ENCODE data around the gene RFC2.
"Not testable (repeated sequence)": the region's sequence is repeated elsewhere in the genome, so short reads cannot be mapped to it uniquely, and the experiment has no call there.

Gene RFC2

GRCh38 chr7:74282748-74283459, 28.7 kb upstream of the RFC2 start:
- DNase-seq (ENCODE audit: low read depth) = no peak

- DNase-seq (ENCODE audit: low read depth) = no peak
Observed at GRCh38 chr7:74280985-74281384, 26.8 kb upstream of the RFC2 start.

- DNase-seq (ENCODE audit: low read depth) = no peak
Observed at GRCh38 chr7:74277636-74278035, 23.4 kb upstream of the RFC2 start.

- DNase-seq (ENCODE audit: low read depth) = no peak
Observed at GRCh38 chr7:74275401-74275881, 21.2 kb upstream of the RFC2 start.

GRCh38 chr7:74272305-74273038, 18.3 kb upstream of the RFC2 start:
- DNase-seq (ENCODE audit: low read depth) = peak; percentile 67

- no peak for DNase-seq (ENCODE audit: low read depth)
Observed at GRCh38 chr7:74271742-74272141, 17.5 kb upstream of the RFC2 start.

- no peak for DNase-seq (ENCODE audit: low read depth)
Observed at GRCh38 chr7:74269757-74270277, 15.6 kb upstream of the RFC2 start.

GRCh38 chr7:74267756-74268565, 13.8 kb upstream of the RFC2 start:
- DNase-seq (ENCODE audit: low read depth) = no peak

GRCh38 chr7:74266191-74266963, 12.2 kb upstream of the RFC2 start:
- no peak for DNase-seq (ENCODE audit: low read depth)

GRCh38 chr7:74263399-74264120, 9.4 kb upstream of the RFC2 start:
- DNase-seq (ENCODE audit: low read depth) = no peak

- DNase-seq (ENCODE audit: low read depth) = no peak
Observed at GRCh38 chr7:74262639-74263398, 8.6 kb upstream of the RFC2 start.

GRCh38 chr7:74258639-74259038, 4.4 kb upstream of the RFC2 start:
- no peak for DNase-seq (ENCODE audit: low read depth)

- DNase-seq (ENCODE audit: low read depth) = peak; percentile 78
Observed at GRCh38 chr7:74256491-74257408, 2.6 kb upstream of the RFC2 start.

GRCh38 chr7:74255461-74255860, 1.3 kb upstream of the RFC2 start:
- not testable (repeated sequence) for DNase-seq (ENCODE audit: low read depth)

- no peak for DNase-seq (ENCODE audit: low read depth)
Observed at GRCh38 chr7:74254858-74255379, 720 bp upstream of the RFC2 start.

GRCh38 chr7:74253835-74254128, 417 bp downstream of the RFC2 start:
- no peak for DNase-seq (ENCODE audit: low read depth)

- DNase-seq (ENCODE audit: low read depth) = no peak
Observed at GRCh38 chr7:74253331-74253730, 868 bp downstream of the RFC2 start.

- DNase-seq (ENCODE audit: low read depth) = no peak
Observed at GRCh38 chr7:74252893-74253292, 1.3 kb downstream of the RFC2 start.

- not testable (repeated sequence) for DNase-seq (ENCODE audit: low read depth)
Observed at GRCh38 chr7:74249058-74249457, 5.1 kb downstream of the RFC2 start.
